OCI-LY7 (cell line): Measurements from ENCODE around the gene CD320.
"Not testable (repeated sequence)": the region's sequence is repeated elsewhere in the genome, so short reads cannot be mapped to it uniquely, and the experiment has no call there.

Experiments used
- CTCF ChIP-seq: fragments of 200-600 bp; sonication (generic); conservative IDR thresholded peaks from 2 replicates; pipeline ENCODE4 v1.5.1; 2014; ENCODE audit warnings: mild to moderate bottlenecking, antibody characterized with exemption, low read length, moderate library complexity, mixed read lengths
- EZH2phosphoT487 ChIP-seq: fragments of 200-600 bp; sonication (generic); IDR thresholded peaks from 2 replicates; pipeline ENCODE4 v1.6.1; 2018; ENCODE audit warnings: low read depth, borderline replicate concordance, mild to moderate bottlenecking, mixed run types, antibody characterized with exemption, low read length, moderate library complexity, mixed read lengths

DNA sequence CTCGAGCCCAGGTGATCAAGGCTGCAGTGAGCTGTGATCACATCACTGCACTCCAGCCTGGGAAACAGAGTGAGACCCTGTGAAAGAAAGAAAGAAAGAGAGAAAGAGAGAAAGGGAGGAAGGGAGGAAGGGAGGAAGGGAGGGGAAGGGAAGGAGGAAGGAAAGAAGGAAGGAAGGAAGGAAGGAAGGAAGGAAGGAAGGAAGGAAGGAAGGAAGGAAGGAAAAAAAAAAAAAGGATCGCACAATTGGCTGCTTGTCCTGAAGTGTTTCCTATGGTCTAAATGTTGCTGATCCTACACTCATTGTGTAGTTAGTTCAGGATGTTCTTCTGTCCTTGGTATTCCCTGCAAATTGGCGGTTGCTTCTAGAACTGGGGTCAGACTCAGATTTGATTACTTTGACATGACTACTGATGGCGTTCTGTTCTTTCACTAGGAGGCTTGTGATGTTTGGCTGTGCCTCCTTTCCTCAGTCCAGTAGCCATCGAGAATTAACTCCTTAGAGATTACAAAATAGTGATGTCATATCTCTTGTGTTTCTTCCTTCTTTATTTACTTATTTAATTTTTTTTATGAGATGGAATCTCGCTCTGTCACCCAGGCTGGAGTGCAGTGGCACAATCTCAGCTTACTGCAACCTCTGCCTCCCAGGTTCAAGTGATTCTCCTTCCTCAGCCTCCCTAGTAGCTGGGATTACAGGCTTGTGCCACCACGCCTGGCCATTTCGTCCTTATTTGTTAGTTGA is 41.6 kb upstream of the CD320 start:
- TF ChIP-seq CTCF, EZH2phosphoT487: not testable (repeated sequence)
